ENCODE measurements around the gene EYS.
"Not testable (repeated sequence)": the region's sequence is repeated elsewhere in the genome, so short reads cannot be mapped to it uniquely, and the experiment has no call there.

EYS gene

GRCh38 chr6:64041373-64041772, 1665.7 kb downstream of the EYS start:
- in situ Hi-C loops (cut with MboI; ENCODE audit: low pct_unique_long_range_greater_than_20kb, low sequenced_read_pairs, unreplicated experiment): no loop called here
- no peak for DNase-seq (ENCODE audit: low spot score)
- no peak for TF ChIP-seq CTCF (IDR thresholded peaks at IDR 0.05; ENCODE audit: extremely low read depth, insufficient read depth, missing control alignments)

DNA sequence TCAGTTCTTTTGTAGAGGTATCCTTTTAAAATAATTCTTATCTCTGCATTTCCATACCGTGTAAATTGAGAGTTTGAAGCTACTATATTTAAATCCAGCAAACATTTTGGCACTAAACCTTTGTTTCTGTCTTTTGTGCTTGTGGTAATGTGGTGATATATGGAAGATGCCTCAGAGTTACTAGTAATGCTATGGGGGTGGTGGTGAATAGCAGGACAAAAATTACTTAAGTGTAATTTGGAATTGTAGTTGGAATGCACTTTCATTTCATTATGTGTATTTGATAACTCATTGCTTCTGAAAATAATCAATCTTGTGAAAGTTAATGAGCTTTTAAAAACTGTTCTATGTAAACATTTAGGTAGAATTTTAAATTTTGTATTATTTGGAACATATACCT, 1666.9 kb downstream of the EYS start:
- in situ Hi-C loops (cut with MboI; ENCODE audit: low pct_unique_long_range_greater_than_20kb, low sequenced_read_pairs, unreplicated experiment): no loop called here

GRCh38 chr6:64037427-64037826, 1669.6 kb downstream of the EYS start:
- no peak for TF ChIP-seq CTCF (IDR thresholded peaks at IDR 0.05; ENCODE audit: extremely low read depth, insufficient read depth, missing control alignments)
- in situ Hi-C loops (cut with MboI; ENCODE audit: low pct_unique_long_range_greater_than_20kb, low sequenced_read_pairs, unreplicated experiment): no loop called here
- DNase-seq (ENCODE audit: low spot score): no peak

More for the DNA sequence above, 1666.9 kb downstream of the EYS start:
- DNase-seq (ENCODE audit: low spot score): no peak
- no peak for TF ChIP-seq CTCF (IDR thresholded peaks at IDR 0.05; ENCODE audit: extremely low read depth, insufficient read depth, missing control alignments)

GRCh38 chr6:64034910-64035655, 1671.9 kb downstream of the EYS start:
- no peak for DNase-seq (ENCODE audit: low spot score)
- in situ Hi-C loops (cut with MboI; ENCODE audit: low pct_unique_long_range_greater_than_20kb, low sequenced_read_pairs, unreplicated experiment): no loop called here
- no peak for TF ChIP-seq CTCF (IDR thresholded peaks at IDR 0.05; ENCODE audit: extremely low read depth, insufficient read depth, missing control alignments)

- no peak for DNase-seq (ENCODE audit: low spot score)
- no peak for TF ChIP-seq CTCF (IDR thresholded peaks at IDR 0.05; ENCODE audit: extremely low read depth, insufficient read depth, missing control alignments)
- in situ Hi-C loops (cut with MboI; ENCODE audit: low pct_unique_long_range_greater_than_20kb, low sequenced_read_pairs, unreplicated experiment): no loop called here
These were observed 1672.7 kb downstream of the EYS start for GRCh38 chr6:64034291-64034690.

DNA sequence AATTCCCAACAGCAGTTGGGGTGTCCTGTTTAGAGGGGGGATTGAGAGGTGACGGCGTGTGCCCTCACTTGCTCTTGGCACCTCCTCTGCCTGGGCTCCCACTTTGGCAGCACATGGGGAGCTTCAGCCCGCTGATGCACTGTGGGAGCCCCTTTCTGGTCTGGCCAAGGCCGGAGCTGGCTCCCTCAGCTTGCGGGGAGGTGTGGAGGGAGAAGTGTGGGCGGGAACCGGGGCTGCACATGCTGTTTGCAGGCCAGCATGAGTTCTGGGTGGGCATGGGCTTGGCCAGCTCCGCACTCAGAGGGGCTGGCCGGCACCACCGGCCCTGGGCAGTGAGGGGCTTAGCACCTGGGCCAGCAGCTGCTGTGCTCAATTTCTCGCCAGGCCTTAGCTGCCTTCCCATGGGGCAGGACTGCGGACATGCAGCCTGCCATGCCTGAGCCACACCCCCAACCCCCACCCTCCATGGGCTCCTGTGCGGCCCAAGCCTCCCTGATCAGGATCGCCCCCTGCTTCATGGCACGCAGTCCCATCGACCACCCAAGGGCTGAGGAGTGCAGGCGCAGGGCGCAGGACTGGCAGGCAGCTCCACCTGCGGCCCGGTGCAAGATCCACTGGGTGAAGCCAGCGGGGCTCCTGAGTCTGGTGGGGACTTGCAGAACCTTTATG, 1675.9 kb downstream of the EYS start:
- DNase-seq (ENCODE audit: low spot score); in situ Hi-C loops (cut with MboI; ENCODE audit: low pct_unique_long_range_greater_than_20kb, low sequenced_read_pairs, unreplicated experiment): not testable (repeated sequence)

- TF ChIP-seq CTCF (IDR thresholded peaks at IDR 0.05; ENCODE audit: extremely low read depth, insufficient read depth, missing control alignments): no peak
- no peak for DNase-seq (ENCODE audit: low spot score)
- in situ Hi-C loops (cut with MboI; ENCODE audit: low pct_unique_long_range_greater_than_20kb, low sequenced_read_pairs, unreplicated experiment): no loop called here
These were observed 1683.3 kb downstream of the EYS start for GRCh38 chr6:64023693-64024092.
